Forelimb muscle (tissue), 1 donor: ENCODE data around the gene HOXC12. TPM values are rescaled to one million over a fixed set of nuclear protein-coding genes. Genes with fewer than 3 reads are reported as not detected.

Experiments used
- DNase-seq: peaks from one replicate; pipeline ENCODE4 v3.0.0-alpha.2; 2013; ENCODE audit warnings: low read depth
- polyA plus RNA-seq: library from polyadenylated mRNA; unstranded; fragments of 120-200 nt; gene quantifications from one replicate; pipeline ENCODE4 v1.2.1, GENCODE V29; 2013; ENCODE audit not compliant: insufficient read length

Gene HOXC12
- polyA plus RNA-seq, 1 donor, result not detected

DNA sequence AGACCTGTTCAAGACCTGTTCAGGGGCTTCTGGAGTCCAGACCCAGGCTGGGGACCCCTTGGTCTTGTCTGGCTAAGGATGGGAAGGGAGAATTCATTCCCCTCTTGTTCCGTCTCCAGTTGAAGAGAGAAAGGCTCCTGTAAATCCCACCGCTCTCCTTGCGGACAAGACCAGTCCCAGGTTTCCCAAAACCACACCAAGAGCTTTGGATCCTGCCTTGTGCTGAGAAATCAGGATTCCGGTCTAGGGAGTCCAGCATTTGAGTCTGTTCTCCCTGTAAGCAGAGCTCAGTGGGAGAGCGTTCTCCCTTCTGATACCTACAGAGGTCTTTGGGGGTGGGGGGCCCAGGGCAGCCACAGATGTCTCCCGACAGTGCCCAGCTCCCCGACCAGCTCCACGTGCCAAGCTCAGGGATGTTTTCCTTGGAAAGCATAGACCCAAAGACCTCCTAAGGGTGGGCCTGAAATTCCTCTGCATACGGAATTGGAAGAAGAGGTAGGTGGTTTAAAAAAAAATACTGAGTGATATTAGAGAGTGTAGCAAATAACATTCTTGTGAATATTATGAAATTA is 14.2 kb upstream of the HOXC12 start:
- no peak for DNase-seq

GRCh38 chr12:53941187-53941586 is 13.5 kb upstream of the HOXC12 start:
- DNase-seq, result no peak

DNA sequence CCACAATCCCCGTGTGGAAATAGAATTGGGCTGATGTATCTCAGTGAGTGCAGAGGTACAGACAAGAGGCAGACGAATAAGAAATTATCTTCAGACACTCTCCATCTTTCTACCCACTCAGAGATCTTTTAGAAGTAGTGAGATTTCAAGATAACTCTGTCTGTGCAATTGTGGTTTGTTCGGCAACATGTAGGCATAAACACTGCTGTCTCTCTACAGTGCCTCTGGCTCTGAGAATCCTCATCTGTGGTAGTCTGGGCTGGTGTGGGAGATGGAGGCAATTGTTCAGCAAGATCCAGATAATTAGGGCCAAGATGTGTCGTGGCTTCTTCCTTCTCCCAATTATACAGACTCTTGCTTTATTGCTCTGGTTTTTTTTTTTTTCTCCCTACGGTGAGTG is 13.0 kb upstream of the HOXC12 start:
- DNase-seq, result no peak

- DNase-seq, result no peak
These were observed 12.2 kb upstream of the HOXC12 start for GRCh38 chr12:53942467-53942997.

DNA sequence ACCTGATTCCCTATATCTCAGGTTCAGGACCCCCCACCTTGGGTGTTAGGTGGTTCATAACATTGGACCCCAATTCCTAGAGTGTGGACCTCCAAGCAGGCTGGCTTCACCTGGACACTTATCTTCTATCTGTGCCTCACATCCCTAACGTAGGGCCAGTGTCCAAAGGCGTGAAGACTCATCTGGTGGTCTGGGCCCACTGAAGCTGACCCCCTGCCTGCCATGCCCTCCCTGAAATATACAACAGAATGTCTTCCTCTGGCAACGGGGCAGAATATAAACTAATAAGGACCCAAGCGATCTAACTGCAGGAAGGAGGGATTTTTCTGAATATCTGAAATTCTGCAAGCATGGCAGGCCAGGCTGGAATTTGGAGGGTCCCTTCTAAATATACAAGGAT is 10.5 kb upstream of the HOXC12 start:
- no peak for DNase-seq

GRCh38 chr12:53944907-53945847 is 9.5 kb upstream of the HOXC12 start:
- no peak for DNase-seq

GRCh38 chr12:53947743-53948142 is 7.0 kb upstream of the HOXC12 start:
- no peak for DNase-seq

DNA sequence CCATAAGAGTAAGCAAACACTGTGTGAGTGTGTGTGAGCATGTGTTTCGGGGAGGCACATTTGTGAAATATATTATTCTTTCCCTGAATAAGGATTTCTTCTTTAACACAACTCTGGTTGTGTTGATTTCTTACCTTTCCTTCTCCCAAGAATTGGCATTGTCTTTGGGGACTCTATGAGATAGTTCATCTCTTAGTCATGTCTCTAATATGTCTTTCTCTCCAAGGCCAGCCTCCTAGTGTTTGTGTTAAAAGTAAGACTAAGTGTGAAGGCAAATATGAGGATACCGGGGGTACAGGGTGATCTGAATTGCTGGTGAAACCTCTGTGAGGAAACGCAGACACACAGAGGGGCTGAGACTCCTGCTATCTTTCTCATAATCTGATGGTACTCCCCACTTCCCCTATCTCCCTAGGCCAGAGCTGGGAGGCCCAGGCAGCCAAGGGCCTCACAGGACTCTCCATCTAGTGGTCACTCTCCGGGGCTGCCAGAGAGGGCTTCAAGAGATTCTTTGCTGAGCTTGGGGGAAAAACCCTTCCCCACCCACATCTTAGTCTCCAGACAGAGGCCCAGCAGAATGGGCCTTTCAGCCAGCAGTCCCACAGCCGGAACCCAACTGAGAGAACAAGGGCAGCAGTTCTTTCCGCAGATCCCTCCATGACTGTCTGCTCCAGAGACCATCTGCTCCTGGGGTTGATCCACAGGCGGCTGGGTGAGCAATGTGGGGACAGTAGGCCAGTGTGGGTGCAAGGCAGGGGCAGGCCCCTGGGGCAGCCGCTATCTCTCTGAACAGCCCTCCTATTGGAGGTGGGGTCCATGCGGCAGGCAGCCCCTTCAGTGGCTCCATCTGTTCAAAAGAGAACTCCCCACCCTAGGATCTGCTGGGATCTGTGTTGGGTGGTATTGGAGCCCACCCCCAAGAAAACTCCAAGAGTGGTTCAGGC is 5.8 kb upstream of the HOXC12 start:
- no peak for DNase-seq

GRCh38 chr12:53949631-53950436 is 4.9 kb upstream of the HOXC12 start:
- DNase-seq, result no peak

GRCh38 chr12:53950437-53950773 is 4.3 kb upstream of the HOXC12 start:
- DNase-seq, result no peak

GRCh38 chr12:53950789-53951576 is 3.7 kb upstream of the HOXC12 start:
- DNase-seq, result no peak

DNA sequence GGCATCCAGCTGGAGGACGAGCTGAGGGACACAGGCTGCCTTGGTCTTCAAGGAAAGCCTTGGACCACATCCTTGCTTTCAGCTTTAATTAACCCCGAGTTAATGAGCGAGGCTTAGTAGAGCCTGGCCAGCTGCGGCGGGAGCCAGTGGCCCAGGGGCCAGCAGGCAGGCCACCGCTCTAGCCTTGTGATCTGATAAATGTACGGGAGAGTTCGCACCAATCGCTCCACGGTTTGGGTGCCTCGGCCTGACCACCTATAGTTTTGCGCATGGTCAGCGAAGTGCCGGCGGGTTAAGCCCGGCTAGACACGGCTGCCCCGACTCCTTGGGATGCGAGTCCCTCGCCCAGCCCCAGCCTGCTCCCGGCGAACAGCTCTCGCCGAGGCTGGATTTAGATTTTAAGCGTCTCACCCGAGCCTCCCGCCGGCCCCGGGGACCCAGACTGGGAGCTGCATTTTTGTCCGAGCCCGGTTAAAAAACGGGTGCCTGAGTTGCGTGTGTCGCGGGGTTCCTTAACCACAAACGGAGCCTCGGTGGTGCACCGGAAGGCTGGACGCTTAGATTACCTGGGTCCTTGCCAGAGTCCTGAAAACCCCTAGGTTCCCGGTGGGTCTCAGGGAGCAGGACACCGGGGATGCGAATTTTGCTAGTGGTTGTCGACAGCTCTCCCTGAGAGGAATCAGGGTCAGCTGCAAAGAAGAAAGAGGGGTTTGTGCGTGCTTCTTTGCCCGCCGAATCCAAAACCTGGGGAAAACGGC is 2.9 kb upstream of the HOXC12 start:
- DNase-seq, result no peak

GRCh38 chr12:53952335-53952694 is 2.4 kb upstream of the HOXC12 start:
- no peak for DNase-seq

DNA sequence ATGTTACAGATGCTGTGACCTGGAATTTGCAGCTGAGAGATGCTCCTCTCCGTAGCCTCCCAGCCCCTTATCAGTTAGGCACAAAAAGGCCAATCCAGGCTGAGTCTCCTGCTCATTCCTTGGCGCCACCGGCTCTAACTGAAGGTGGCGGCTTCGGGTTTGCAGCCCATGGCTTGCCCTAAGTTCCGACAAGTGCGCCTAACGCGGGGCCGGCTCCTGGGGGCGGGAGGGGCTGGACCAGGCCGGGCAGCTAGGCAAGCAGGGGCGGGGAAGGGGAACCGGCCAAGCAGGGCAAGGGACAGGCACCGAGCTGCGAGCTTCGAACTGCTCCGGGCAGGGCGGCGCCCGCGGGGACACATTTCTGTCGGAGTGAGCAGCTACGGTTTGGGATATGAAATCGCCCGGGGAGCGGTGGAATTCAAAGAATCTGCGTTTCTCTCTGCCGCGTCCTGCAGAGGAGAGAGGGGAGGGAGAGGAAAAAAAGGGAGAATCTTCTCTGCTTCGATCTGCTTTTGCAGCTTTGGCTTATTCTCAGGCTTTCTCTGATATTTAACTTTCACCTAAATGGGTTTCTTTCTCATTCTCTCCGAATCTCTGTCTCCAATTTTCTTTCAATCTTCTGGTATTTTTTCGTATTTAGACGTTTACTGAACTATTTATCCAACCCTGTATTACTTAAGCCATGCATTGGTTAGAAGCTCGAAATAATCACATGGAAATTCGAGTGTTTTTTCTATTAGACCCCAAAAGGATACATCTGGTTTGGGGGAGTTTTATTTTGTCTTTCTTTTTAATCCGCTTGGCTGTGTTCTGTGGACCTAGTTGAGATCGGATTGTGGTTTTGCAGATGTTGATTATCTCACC is 1.6 kb upstream of the HOXC12 start:
- no peak for DNase-seq

- DNase-seq, result no peak
These were observed 641 bp upstream of the HOXC12 start for GRCh38 chr12:53953831-53954693.

- DNase-seq, result no peak
These were observed 503 bp downstream of the HOXC12 start for GRCh38 chr12:53955036-53955775.

- no peak for DNase-seq
These were observed 1.1 kb downstream of the HOXC12 start for GRCh38 chr12:53955776-53956250.
